Endothelial cell (in vitro differentiated cells): ENCODE measurements around the gene NAA10. TPM values are rescaled to one million over a fixed set of nuclear protein-coding genes. Genes with fewer than 3 reads are reported as not detected.

ENCODE experiments used
- DNase-seq: peaks from one replicate; pipeline ENCODE4 v3.0.0; 2021; ENCODE audit warnings: low spot score
- H3K27ac Mint-ChIP-seq: one replicate; pipeline ENCODE4 v1.8.0; 2021; ENCODE audit warnings: mixed read lengths, inconsistent platforms; ENCODE audit not compliant: unreplicated experiment
- H3K27me3 Mint-ChIP-seq: one replicate; pipeline ENCODE4 v1.8.0; 2021; ENCODE audit warnings: mild to moderate bottlenecking, moderate library complexity, mixed read lengths, inconsistent platforms; ENCODE audit not compliant: unreplicated experiment
- H3K36me3 Mint-ChIP-seq: one replicate; pipeline ENCODE4 v1.8.0; 2021; ENCODE audit warnings: mild to moderate bottlenecking, low read depth, mixed read lengths, inconsistent platforms; ENCODE audit not compliant: unreplicated experiment
- H3K4me1 Mint-ChIP-seq: one replicate; pipeline ENCODE4 v1.8.0; 2021; ENCODE audit warnings: mild to moderate bottlenecking, mixed read lengths, inconsistent platforms; ENCODE audit not compliant: unreplicated experiment
- H3K4me3 Mint-ChIP-seq: one replicate; pipeline ENCODE4 v1.8.0; 2021; ENCODE audit warnings: mild to moderate bottlenecking, mixed read lengths, inconsistent platforms; ENCODE audit not compliant: unreplicated experiment
- H3K9me3 Mint-ChIP-seq: one replicate; pipeline ENCODE4 v1.8.0; 2021; ENCODE audit warnings: mixed read lengths, inconsistent platforms; ENCODE audit not compliant: unreplicated experiment
- total RNA-seq: library from RNA; stranded (reverse); fragmentation: NEBNext Ultra II Directional; extraction: Animal tissue kit (Norgen Biotek cat#: 25700); gene quantifications from one replicate; pipeline ENCODE4 v1.2.1, GENCODE V29; 2021; ENCODE audit not compliant: unreplicated experiment
- TF ChIP-seq, protein P1 (sequence below): fragments of 200-600 bp; sonication (generic); IDR thresholded peaks from one replicate; pipeline ENCODE4 v1.5.0; 2021; ENCODE audit warnings: antibody characterized with exemption; ENCODE audit not compliant: unreplicated experiment

Gene NAA10
- total RNA-seq, 1 donor from 2014 or later = 85.5 TPM

DNA sequence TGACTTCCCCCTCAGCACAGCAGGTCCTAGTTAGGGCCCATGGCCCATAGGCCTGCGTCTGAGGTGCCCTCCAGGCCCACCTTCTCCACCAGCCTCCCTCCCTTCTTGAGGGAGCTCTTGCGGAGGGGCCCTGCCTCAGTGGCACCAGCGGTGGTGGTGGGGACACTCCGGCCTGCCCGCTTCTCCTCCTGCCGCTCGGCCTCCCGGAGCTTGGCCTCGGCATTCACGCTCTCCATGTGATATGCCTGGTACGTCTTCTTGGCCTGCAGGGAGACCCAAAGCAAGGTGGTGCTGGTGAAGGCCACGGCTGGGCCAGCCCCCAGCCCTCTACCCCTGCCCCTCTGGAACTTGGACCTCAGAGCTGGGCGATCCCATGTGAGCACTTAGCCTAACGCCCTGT, 14.3 kb downstream of the NAA10 start:
- H3K27me3 Mint-ChIP-seq = no peaks in the 10 kb centered on the region
- H3K9me3 Mint-ChIP-seq = no peaks in the 10 kb centered on the region
- no peak overlapping the region for H3K27ac Mint-ChIP-seq
- TF ChIP-seq, protein P1, sequence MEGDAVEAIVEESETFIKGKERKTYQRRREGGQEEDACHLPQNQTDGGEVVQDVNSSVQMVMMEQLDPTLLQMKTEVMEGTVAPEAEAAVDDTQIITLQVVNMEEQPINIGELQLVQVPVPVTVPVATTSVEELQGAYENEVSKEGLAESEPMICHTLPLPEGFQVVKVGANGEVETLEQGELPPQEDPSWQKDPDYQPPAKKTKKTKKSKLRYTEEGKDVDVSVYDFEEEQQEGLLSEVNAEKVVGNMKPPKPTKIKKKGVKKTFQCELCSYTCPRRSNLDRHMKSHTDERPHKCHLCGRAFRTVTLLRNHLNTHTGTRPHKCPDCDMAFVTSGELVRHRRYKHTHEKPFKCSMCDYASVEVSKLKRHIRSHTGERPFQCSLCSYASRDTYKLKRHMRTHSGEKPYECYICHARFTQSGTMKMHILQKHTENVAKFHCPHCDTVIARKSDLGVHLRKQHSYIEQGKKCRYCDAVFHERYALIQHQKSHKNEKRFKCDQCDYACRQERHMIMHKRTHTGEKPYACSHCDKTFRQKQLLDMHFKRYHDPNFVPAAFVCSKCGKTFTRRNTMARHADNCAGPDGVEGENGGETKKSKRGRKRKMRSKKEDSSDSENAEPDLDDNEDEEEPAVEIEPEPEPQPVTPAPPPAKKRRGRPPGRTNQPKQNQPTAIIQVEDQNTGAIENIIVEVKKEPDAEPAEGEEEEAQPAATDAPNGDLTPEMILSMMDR = no peak
- no peak overlapping the region for H3K4me3 Mint-ChIP-seq
- peaks cover 5% of the 10 kb centered on the region for H3K36me3 Mint-ChIP-seq
- peaks cover 15% of the 10 kb centered on the region for H3K4me1 Mint-ChIP-seq
- no peak for DNase-seq

- TF ChIP-seq, protein P1 = no peak
- no peak overlapping the region for H3K27ac Mint-ChIP-seq
- H3K9me3 Mint-ChIP-seq = no peaks in the 10 kb centered on the region
- H3K4me3 Mint-ChIP-seq = no peak overlapping the region
- DNase-seq = no peak
- peaks cover 8% of the 10 kb centered on the region for H3K4me1 Mint-ChIP-seq
- peaks cover 5% of the 10 kb centered on the region for H3K36me3 Mint-ChIP-seq
- H3K27me3 Mint-ChIP-seq = no peaks in the 10 kb centered on the region
Observed at GRCh38 chrX:153919281-153919680, 15.6 kb downstream of the NAA10 start.

DNA sequence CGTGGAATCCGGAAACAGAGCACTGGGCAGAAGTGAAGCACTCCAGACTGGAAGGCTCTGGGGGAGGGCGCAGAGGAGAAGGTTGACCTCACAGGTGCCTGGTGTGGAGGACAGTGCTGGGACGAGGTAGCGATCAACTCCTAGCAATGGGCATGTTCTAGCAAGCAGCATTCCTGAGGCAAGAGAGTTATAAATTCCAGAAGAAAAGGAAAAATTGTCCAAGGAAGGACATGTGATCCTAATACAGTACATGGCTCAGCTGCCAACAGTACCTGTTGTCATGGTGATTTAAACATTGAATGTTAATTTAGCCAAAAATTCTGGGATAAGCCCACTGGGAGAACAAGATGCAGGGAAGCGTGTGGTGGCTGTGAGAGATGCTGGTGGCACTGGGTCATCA, 17.0 kb downstream of the NAA10 start:
- DNase-seq = no peak
- Mint-ChIP-seq H3K27ac (no peak overlapping the region), H3K36me3 (peaks cover 5% of the 10 kb centered on the region), H3K9me3 (no peaks in the 10 kb centered on the region), H3K4me3 (no peak overlapping the region), H3K4me1 (peaks cover 7% of the 10 kb centered on the region), H3K27me3 (no peaks in the 10 kb centered on the region)
- TF ChIP-seq, protein P1 = no peak

DNA sequence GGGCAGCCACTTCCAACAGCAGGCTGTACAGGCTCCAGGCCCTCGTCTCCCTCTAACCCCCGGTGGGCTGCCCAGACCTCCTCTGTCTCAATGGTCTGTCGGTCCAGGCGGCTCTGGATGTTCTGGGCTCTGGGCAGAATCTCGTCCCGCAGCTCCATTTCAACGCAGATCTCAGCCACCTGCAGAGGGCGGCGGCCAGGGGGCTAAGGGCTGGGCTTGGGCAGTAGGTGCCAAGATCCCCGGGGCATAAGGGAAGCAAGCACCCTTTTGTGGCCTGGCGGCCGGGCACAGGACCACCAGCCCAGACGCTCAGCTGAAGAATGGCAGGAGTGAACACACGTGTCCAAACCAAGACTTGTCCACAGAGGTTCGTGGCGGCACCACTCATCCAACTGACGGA, 21.1 kb downstream of the NAA10 start:
- Mint-ChIP-seq H3K4me3 (no peak overlapping the region), H3K4me1 (no peaks in the 10 kb centered on the region), H3K27ac (no peak overlapping the region), H3K27me3 (no peaks in the 10 kb centered on the region), H3K9me3 (no peaks in the 10 kb centered on the region), H3K36me3 (peaks cover 10% of the 10 kb centered on the region)
- DNase-seq = no peak
- TF ChIP-seq, protein P1 = no peak

GRCh38 chrX:153913211-153913610, 21.6 kb downstream of the NAA10 start:
- Mint-ChIP-seq H3K36me3 (peaks cover 10% of the 10 kb centered on the region), H3K27me3 (no peaks in the 10 kb centered on the region), H3K9me3 (no peaks in the 10 kb centered on the region), H3K4me3 (no peak overlapping the region), H3K4me1 (no peaks in the 10 kb centered on the region), H3K27ac (no peak overlapping the region)
- no peak for DNase-seq
- TF ChIP-seq, protein P1 = no peak
